ENCODE measurements around the gene POLR2J. TPM values are rescaled to one million over a fixed set of nuclear protein-coding genes. Genes with fewer than 3 reads are reported as not detected.

The POLR2J gene
- total RNA-seq, 1 donor from 2014 or later: 55.3 TPM

DNA sequence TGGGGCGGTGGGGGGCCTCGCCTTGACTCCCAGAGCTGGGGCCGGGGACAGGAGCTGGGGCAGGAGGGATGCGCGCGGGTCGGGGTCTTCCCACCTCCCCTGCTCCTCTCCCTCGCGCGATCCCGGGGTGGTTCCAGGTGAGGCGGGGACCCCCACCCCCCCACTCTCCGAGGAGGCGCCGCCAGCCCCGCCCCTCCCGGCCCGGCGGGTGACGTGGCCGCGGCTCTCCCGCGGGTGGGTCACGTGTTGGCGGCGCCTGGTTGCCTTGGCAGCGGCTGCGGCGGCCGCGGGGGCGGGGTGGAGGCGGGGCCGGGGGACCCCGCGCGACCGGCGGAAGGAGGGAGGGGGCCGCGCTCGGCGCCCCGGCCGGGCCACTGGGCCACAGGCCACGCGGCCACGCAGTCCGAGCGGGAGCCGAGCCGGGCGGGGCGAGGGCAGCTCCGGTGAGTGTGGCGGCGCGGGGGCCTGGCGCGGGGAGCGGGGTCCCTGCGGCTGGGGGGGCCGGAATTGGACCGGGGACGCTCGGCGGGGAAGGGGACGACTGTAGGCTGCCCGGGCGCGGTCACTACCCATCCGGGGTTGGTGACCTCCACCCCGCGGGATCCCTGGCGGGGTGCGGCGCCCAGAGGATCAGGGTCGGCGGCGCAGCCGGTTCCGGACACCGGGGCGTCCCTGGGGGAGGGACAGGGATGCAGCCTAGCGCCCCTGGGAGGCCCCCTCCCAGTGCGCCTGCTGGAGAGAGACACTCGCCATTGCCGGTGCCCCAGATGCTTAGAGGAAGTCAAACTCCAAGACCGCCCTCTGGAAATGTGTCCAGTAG is 45.3 kb downstream of the POLR2J start, which contains the start of gene ORAI2:
ORAI2 (plus strand) TSS at position 357 of the 820 bp plus-strand sequence. CDS start 5,382 bp downstream, outside the sequence.
- intact Hi-C loops (cut with micrococcal nuclease): loop anchor here (1.0 kb wide), 3 partner anchors 18 to 31 kb away; partner anchors contain the start of genes ALKBH4 and LRWD1
- Mint-ChIP-seq H3K4me1 (ENCODE audit: low read depth) (peaks cover 58% of the 10 kb centered on the region), H3K9me3 (no peaks in the 10 kb centered on the region), H3K27me3 (ENCODE audit: insufficient read depth) (no peaks in the 10 kb centered on the region), H3K4me3 (peak within 1 kb of the TSS; percentile 84), H3K27ac (peak within 1 kb of the TSS; percentile 87), H3K36me3 (ENCODE audit: low read depth) (peaks cover 17% of the 10 kb centered on the region)
- peak; percentile 82 for DNase-seq (ENCODE audit: low spot score)

DNA sequence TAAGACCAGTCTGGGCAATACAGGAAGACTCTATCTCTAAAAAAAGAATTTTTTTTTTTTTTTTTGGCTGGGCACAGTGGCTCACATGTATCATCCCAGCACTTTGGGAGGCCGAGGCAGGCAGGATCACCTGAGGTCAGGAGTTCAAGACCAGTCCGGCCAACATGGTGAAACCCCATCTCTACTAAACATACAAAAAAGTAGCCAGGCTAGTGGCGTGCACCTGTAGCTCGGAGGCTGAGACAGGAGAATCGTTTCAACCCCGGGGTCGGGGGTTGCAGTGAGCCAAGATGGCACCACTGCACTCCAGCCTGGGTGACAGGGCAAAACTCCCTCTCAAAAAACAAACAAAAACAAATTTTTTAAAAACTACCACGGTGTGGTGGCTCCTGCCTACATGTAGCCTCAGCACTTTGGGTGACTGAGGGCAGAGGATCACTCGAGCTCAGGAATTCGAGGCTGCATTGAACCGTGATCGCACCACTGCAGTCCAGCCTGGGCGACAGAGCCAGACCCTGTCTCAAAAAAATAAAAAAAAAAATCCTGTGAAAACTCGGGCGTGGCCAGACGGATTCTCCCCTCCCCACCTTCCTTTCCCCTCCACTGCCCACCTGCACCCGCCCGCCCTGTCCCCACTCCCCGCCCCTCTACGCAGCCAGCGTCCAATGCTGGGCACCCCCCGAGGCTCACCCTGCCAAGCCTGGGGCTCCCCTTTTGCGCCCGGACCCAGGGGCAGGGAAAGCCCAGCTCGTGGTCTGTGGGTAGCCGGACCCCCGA is 46.1 kb downstream of the POLR2J start:
- DNase-seq (ENCODE audit: low spot score): no peak

DNA sequence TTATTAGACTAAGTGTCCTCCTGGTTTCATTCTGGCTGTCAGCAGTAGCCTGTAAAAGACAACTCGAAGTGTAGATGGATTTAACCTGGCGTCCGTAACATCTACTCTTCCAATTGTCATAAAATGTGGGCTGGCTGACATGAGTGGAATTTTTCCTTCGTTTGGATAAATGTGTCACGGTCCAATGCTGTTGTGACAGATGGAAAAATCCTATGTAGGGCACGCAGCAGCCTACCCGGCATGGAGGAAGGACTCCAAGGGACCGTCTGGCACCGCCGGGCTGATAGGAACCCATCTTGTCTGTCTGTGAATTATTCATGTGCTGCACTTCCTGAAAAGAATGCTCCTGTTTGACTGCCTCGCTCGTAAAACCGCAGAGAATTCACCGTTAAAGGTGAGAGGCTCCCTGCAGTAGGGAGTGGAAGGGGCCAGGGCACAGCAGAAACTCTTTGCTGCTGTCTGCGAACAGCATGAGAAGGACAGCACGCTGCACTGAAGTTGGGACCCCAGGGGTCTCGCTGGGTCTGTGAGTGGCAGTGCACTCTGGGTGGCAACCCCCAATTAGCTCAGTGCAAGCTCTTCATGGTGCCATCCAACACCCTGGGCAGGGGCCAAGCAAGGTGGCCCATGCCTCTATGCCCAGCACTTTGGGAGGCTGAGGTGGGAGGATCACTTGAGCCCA is 47.0 kb downstream of the POLR2J start:
- intact Hi-C loops (cut with micrococcal nuclease): no loop called here
- Mint-ChIP-seq H3K36me3 (ENCODE audit: low read depth) (peaks cover 19% of the 10 kb centered on the region), H3K9me3 (no peaks in the 10 kb centered on the region), H3K4me1 (ENCODE audit: low read depth) (peaks cover 69% of the 10 kb centered on the region), H3K4me3 (peak overlapping the region; percentile 79), H3K27me3 (ENCODE audit: insufficient read depth) (no peaks in the 10 kb centered on the region), H3K27ac (peak overlapping the region; percentile 87)
- DNase-seq (ENCODE audit: low spot score): peak; percentile 56

More for the DNA sequence above, 46.1 kb downstream of the POLR2J start:
- Mint-ChIP-seq H3K4me3 (peak overlapping the region; percentile 79), H3K27me3 (ENCODE audit: insufficient read depth) (no peaks in the 10 kb centered on the region), H3K9me3 (no peaks in the 10 kb centered on the region), H3K4me1 (ENCODE audit: low read depth) (peaks cover 64% of the 10 kb centered on the region), H3K27ac (peak overlapping the region; percentile 87), H3K36me3 (ENCODE audit: low read depth) (peaks cover 17% of the 10 kb centered on the region)
- intact Hi-C loops (cut with micrococcal nuclease): loop anchor here (1.0 kb wide), 1 partner anchor 17 kb away; no protein-coding TSS in a partner anchor

DNA sequence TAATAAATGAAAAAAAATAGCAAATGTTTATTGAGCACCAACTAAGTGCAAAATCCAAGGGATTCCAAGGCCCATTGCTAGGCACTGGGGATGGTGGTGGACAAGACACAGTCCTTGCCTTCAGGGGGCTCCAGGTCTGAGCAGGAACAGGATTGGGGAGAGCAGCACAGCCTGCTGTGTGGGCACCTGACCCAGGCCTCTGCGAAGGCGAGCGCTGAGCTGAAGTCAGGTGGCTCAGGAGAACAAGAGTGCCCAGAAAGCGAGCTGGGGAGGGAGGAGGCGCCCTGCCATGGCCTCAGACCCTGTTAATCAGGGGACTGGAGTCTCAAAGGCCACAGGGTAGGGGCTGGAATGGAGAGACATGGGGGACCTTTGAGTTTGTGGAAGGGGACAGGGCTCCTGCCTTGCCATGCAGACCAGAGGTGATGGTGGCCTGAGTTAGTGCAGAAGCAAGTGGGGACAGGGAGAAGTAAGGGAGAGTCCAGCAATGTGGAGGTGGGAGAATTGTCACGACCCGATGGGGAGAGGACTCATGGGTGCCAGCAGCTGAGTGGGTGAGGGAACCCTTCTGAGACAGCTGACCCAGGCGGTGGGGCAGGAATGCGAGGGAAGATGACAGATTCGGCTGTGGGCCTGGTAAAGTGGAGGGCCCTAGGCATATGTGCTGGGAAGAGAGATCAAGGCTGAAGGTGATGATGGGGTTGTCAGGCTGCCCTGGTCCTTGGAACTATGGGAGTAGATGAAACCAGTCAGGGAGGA is 49.4 kb downstream of the POLR2J start:
- peaks cover 23% of the 10 kb centered on the region for H3K36me3 Mint-ChIP-seq (ENCODE audit: low read depth)
- H3K9me3 Mint-ChIP-seq: no peaks in the 10 kb centered on the region
- DNase-seq (ENCODE audit: low spot score): no peak
- H3K27ac Mint-ChIP-seq: peak overlapping the region; percentile 76
- intact Hi-C loops (cut with micrococcal nuclease): no loop called here
- no peaks in the 10 kb centered on the region for H3K27me3 Mint-ChIP-seq (ENCODE audit: insufficient read depth)
- H3K4me1 Mint-ChIP-seq (ENCODE audit: low read depth): peaks cover 75% of the 10 kb centered on the region
- no peak overlapping the region for H3K4me3 Mint-ChIP-seq

DNA sequence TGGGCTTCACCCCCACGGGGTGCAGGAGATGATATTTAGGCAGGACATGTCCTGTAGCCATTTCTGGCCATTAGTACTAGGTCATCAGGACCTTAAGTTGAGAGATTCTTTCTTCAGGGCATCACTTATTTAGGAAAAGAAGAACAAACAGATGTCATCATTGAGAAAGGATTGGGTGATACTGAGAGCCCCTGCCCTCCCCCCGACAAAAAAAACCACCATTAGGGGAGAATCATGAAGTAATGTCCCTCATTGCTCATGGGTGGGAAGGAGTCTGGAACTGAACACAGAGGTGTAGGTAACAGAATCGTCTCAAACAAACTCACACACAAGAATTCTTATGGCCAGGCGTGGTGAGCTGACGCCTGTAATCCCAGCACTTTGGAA is 51.7 kb downstream of the POLR2J start:
- no peaks in the 10 kb centered on the region for H3K9me3 Mint-ChIP-seq
- no peak for DNase-seq (ENCODE audit: low spot score)
- H3K27ac Mint-ChIP-seq: peak overlapping the region; percentile 100
- peaks cover 28% of the 10 kb centered on the region for H3K36me3 Mint-ChIP-seq (ENCODE audit: low read depth)
- intact Hi-C loops (cut with micrococcal nuclease): loop anchor here (2.0 kb wide), 1 partner anchor 38 kb away; the partner anchor contains the start of genes ALKBH4 and LRWD1
- H3K4me3 Mint-ChIP-seq: peak overlapping the region; percentile 86
- H3K4me1 Mint-ChIP-seq (ENCODE audit: low read depth): peaks cover 76% of the 10 kb centered on the region
- H3K27me3 Mint-ChIP-seq (ENCODE audit: insufficient read depth): no peaks in the 10 kb centered on the region

GRCh38 chr7:102426268-102427018 is 52.3 kb downstream of the POLR2J start:
- DNase-seq (ENCODE audit: low spot score): peak; percentile 73
- no peaks in the 10 kb centered on the region for H3K27me3 Mint-ChIP-seq (ENCODE audit: insufficient read depth)
- no peaks in the 10 kb centered on the region for H3K9me3 Mint-ChIP-seq
- H3K4me1 Mint-ChIP-seq (ENCODE audit: low read depth): peaks cover 70% of the 10 kb centered on the region
- peak overlapping the region; percentile 100 for H3K27ac Mint-ChIP-seq
- peak overlapping the region; percentile 86 for H3K4me3 Mint-ChIP-seq
- intact Hi-C loops (cut with micrococcal nuclease): loop anchor here (1.0 to 2.0 kb wide), 3 partner anchors 11 to 38 kb away; partner anchors contain the start of genes ALKBH4, LRWD1 and PRKRIP1
- peaks cover 28% of the 10 kb centered on the region for H3K36me3 Mint-ChIP-seq (ENCODE audit: low read depth)

DNA sequence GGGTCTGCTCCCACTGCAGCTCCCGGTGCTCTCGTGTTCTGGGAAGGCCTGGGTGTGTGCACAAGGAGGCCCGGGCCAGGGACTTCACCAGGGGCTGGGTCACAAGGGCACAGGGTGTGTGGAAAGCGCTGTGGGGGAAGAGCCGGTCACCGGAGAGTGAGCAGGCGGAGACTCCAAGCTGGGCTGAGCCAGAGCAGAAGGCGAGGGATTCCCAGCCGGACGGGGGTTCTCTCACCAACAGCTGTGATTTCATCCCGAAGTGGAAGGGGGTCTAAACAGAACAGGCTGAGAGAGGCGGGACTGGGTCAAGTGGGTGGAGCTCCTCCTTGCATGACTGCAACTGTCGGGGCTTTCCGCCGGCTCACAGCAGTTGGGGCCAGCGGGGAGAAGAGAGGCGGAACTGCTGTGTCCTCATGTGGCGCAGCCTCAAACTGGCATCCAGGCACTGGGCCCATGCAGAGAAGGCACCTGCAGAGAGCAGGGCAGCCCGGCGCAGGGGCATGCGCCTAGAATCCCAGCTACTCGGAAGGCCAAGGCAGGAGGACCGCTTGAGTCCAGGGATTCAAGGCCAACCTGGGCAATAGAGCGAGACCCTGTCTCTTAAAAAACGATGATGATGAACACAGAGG is 53.0 kb downstream of the POLR2J start:
- Mint-ChIP-seq H3K9me3 (no peaks in the 10 kb centered on the region), H3K27me3 (ENCODE audit: insufficient read depth) (no peaks in the 10 kb centered on the region), H3K4me1 (ENCODE audit: low read depth) (peaks cover 68% of the 10 kb centered on the region), H3K27ac (peak overlapping the region; percentile 100), H3K36me3 (ENCODE audit: low read depth) (peaks cover 31% of the 10 kb centered on the region), H3K4me3 (peak overlapping the region; percentile 86)
- intact Hi-C loops (cut with micrococcal nuclease): loop anchor here (1.0 to 2.0 kb wide), 3 partner anchors 10 to 39 kb away; partner anchors contain the start of genes ALKBH4, LRWD1 and PRKRIP1
- peak; percentile 83 for DNase-seq (ENCODE audit: low spot score)

- DNase-seq (ENCODE audit: low spot score): no peak
- peaks cover 69% of the 10 kb centered on the region for H3K4me1 Mint-ChIP-seq (ENCODE audit: low read depth)
- H3K27me3 Mint-ChIP-seq (ENCODE audit: insufficient read depth): no peaks in the 10 kb centered on the region
- H3K4me3 Mint-ChIP-seq: peak overlapping the region; percentile 45
- no peaks in the 10 kb centered on the region for H3K9me3 Mint-ChIP-seq
- peak overlapping the region; percentile 100 for H3K27ac Mint-ChIP-seq
- intact Hi-C loops (cut with micrococcal nuclease): no loop called here
- peaks cover 37% of the 10 kb centered on the region for H3K36me3 Mint-ChIP-seq (ENCODE audit: low read depth)
These were observed 53.9 kb downstream of the POLR2J start for GRCh38 chr7:102424787-102425218.

DNA sequence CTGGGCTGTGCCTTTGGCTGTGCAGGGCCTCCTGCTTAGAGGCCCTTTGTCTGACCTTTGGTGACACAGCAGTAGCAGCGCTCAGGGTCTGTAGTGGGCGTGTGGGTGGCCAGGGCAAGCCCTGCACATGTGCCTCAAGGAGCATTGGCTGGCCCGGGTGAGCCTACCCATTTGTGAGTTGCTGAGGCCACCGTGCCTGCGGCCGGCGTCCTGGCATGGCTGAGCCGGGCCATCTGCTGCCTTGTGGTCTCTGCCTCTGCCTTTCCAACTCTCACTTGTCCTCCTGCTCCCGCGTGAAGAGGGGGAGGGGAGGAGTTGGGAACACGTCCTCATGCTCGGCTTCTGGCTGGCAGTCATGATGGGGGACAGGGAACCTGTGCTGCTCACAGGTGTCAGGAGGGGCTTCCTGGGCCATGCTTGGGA is 54.6 kb downstream of the POLR2J start:
- DNase-seq (ENCODE audit: low spot score): no peak
- Mint-ChIP-seq H3K9me3 (no peaks in the 10 kb centered on the region), H3K27me3 (ENCODE audit: insufficient read depth) (no peaks in the 10 kb centered on the region), H3K27ac (peak overlapping the region; percentile 100), H3K36me3 (ENCODE audit: low read depth) (peaks cover 35% of the 10 kb centered on the region), H3K4me3 (peak overlapping the region; percentile 45), H3K4me1 (ENCODE audit: low read depth) (peaks cover 68% of the 10 kb centered on the region)
- intact Hi-C loops (cut with micrococcal nuclease): no loop called here

Data from activated T-helper 1 cell treated with anti-CD3 and anti-CD28 coated beads, Interleukin-12 subunit alpha, Interleukin-12 subunit beta, Interleukin-2, Interleukin-4 antibody, amounts not matched to agents 30 ng/mL and 10 ng/mL and 1 ng/mL, durations not matched to agents 14 hours and 24 hours and 36 hours (primary cell).